ENCODE measurements around the gene OMP. TPM values are rescaled to one million over a fixed set of nuclear protein-coding genes. Genes with fewer than 3 reads are reported as not detected.

The OMP gene
- total RNA-seq, 2 experiments from 2014 or later: not detected

DNA sequence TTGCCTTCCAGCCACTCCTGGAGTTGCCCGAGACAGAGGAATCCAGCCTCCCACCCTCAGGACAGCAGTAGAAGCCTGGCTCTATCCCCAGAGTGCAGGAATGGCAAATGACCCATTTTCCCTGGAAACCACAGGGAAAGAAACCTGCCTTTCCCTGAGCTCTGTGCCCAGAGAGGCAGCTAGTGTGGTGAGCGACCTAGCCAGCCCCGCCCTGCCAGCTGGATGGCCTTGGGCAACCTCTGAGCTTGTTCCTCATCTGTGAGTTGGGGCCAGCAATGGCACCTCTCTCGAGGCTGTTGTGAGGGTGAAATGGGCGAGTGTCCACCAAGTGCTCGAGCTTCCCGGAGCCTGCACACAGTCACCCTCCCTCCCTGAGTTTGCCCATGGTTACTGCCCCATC is 3.7 kb downstream of the OMP start:
- H3K4me1 Mint-ChIP-seq (ENCODE audit: low read depth): no peaks in the 10 kb centered on the region
- DNase-seq (no peak), ATAC-seq (ENCODE audit: poor library complexity) (no peak)
- H3K4me3 ChIP-seq (ENCODE audit: low read length): no peak overlapping the region
- TF ChIP-seq, protein P1, sequence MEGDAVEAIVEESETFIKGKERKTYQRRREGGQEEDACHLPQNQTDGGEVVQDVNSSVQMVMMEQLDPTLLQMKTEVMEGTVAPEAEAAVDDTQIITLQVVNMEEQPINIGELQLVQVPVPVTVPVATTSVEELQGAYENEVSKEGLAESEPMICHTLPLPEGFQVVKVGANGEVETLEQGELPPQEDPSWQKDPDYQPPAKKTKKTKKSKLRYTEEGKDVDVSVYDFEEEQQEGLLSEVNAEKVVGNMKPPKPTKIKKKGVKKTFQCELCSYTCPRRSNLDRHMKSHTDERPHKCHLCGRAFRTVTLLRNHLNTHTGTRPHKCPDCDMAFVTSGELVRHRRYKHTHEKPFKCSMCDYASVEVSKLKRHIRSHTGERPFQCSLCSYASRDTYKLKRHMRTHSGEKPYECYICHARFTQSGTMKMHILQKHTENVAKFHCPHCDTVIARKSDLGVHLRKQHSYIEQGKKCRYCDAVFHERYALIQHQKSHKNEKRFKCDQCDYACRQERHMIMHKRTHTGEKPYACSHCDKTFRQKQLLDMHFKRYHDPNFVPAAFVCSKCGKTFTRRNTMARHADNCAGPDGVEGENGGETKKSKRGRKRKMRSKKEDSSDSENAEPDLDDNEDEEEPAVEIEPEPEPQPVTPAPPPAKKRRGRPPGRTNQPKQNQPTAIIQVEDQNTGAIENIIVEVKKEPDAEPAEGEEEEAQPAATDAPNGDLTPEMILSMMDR (IDR thresholded peaks at IDR 0.05): no peak
- no peak overlapping the region for H3K27ac ChIP-seq (ENCODE audit: low read depth in 1 of 2, low read length in 2 of 2)
- intact Hi-C loops (cut with DNase I, micrococcal nuclease): no loop called here
- H3K27me3 Mint-ChIP-seq: no peaks in the 10 kb centered on the region
- CTCF ChIA-PET: no interaction called here
- H3K27ac Mint-ChIP-seq: no peak overlapping the region
- no peaks in the 10 kb centered on the region for H3K36me3 ChIP-seq (ENCODE audit: insufficient read depth, low read length)
- H3K4me1 ChIP-seq (ENCODE audit: insufficient read depth, low read length): no peaks in the 10 kb centered on the region
- no peaks in the 10 kb centered on the region for H3K9me3 Mint-ChIP-seq
- H3K9me3 ChIP-seq (ENCODE audit: control insufficient read depth in 1 of 2, insufficient read depth in 1 of 2, low read length in 2 of 2): peaks cover 0 to 5% of the 10 kb centered on the region in 2 experiments
- H3K36me3 Mint-ChIP-seq (ENCODE audit: low read depth): no peaks in the 10 kb centered on the region
- H3K27me3 ChIP-seq (ENCODE audit: control insufficient read depth in 1 of 2, insufficient read depth in 2 of 2, low read length in 2 of 2): no peaks in the 10 kb centered on the region
- H3K4me3 Mint-ChIP-seq: no peak overlapping the region
- POLR2A ChIA-PET: no interaction called here

DNA sequence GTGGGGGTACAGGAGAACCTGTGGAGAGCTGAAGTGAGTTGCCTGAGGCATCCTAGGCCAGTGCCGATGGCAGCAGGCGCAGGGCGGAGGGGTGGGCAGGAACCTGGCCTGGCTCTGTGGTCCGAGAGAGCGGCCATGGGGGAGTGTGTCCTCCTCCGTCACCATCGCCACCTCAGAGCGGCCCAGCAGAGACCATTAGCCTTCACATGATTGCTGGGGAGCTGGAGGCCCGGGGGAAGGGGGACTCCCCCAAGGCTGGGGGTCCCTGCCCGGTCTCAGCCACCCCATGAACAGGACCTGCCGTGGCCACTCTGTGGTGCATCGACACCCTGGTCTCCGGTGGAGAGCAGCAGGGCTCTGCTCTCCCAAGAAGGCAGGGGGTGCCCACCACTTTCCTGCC is 4.1 kb downstream of the OMP start:
- Histone ChIP-seq H3K27me3 (ENCODE audit: control insufficient read depth in 1 of 2, insufficient read depth in 2 of 2, low read length in 2 of 2) (no peaks in the 10 kb centered on the region), H3K4me1 (ENCODE audit: insufficient read depth, low read length) (no peaks in the 10 kb centered on the region), H3K36me3 (ENCODE audit: insufficient read depth, low read length) (no peaks in the 10 kb centered on the region), H3K9me3 (ENCODE audit: control insufficient read depth in 1 of 2, insufficient read depth in 1 of 2, low read length in 2 of 2) (peaks cover 0 to 5% of the 10 kb centered on the region in 2 experiments), H3K27ac (ENCODE audit: low read depth in 1 of 2, low read length in 2 of 2) (no peak overlapping the region), H3K4me3 (ENCODE audit: low read length) (no peak overlapping the region)
- POLR2A ChIA-PET: no interaction called here
- H3K27me3 Mint-ChIP-seq: no peaks in the 10 kb centered on the region
- no peaks in the 10 kb centered on the region for H3K9me3 Mint-ChIP-seq
- CTCF ChIA-PET: no interaction called here
- DNase-seq: no peak
- no peak overlapping the region for H3K27ac Mint-ChIP-seq
- H3K4me3 Mint-ChIP-seq: no peak overlapping the region
- H3K36me3 Mint-ChIP-seq (ENCODE audit: low read depth): no peaks in the 10 kb centered on the region
- H3K4me1 Mint-ChIP-seq (ENCODE audit: low read depth): no peaks in the 10 kb centered on the region
- no peak for ATAC-seq (ENCODE audit: poor library complexity)
- intact Hi-C loops (cut with DNase I, micrococcal nuclease): no loop called here
- TF ChIP-seq, protein P1 (IDR thresholded peaks at IDR 0.05): no peak

DNA sequence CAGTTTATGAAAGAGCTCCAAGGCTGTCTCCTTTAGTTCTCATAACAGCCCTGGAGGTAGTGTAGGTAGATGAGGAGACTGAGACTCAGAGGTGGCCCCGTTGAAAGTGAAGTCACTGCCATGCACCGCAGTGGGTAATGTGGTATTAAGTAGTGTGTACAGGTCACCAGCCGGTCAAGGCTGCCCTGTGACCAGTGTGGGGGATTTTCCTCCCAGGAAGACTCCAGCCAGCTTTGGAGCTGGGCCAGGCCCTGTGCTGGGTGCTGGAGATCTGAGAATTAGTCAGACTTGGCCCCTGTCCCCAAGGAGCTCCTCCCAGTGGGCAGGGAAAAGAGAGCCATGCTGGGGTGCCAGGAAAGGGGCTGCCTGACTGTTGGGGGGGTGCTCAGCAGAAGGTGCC is 5.3 kb downstream of the OMP start:
- no peaks in the 10 kb centered on the region for H3K36me3 ChIP-seq (ENCODE audit: insufficient read depth, low read length)
- no peak overlapping the region for H3K27ac ChIP-seq (ENCODE audit: low read depth in 1 of 2, low read length in 2 of 2)
- H3K9me3 Mint-ChIP-seq: no peaks in the 10 kb centered on the region
- no peak overlapping the region for H3K27ac Mint-ChIP-seq
- no peaks in the 10 kb centered on the region for H3K27me3 ChIP-seq (ENCODE audit: control insufficient read depth in 1 of 2, insufficient read depth in 2 of 2, low read length in 2 of 2)
- no peaks in the 10 kb centered on the region for H3K4me1 ChIP-seq (ENCODE audit: insufficient read depth, low read length)
- intact Hi-C loops (cut with DNase I, micrococcal nuclease): no loop called here
- no peak for DNase-seq
- TF ChIP-seq, protein P1 (IDR thresholded peaks at IDR 0.05): no peak
- no peak overlapping the region for H3K4me3 ChIP-seq (ENCODE audit: low read length)
- H3K9me3 ChIP-seq (ENCODE audit: control insufficient read depth in 1 of 2, insufficient read depth in 1 of 2, low read length in 2 of 2): peaks cover 0 to under 1% of the 10 kb centered on the region in 2 experiments
- CTCF ChIA-PET: interaction anchor here (1.0 kb wide), 1 partner anchor 29 kb away, joined by 3 read pairs; no protein-coding TSS in a partner anchor
- POLR2A ChIA-PET: no interaction called here
- no peaks in the 10 kb centered on the region for H3K4me1 Mint-ChIP-seq (ENCODE audit: low read depth)
- H3K4me3 Mint-ChIP-seq: no peak overlapping the region
- no peak for ATAC-seq (ENCODE audit: poor library complexity)
- no peaks in the 10 kb centered on the region for H3K36me3 Mint-ChIP-seq (ENCODE audit: low read depth)
- no peaks in the 10 kb centered on the region for H3K27me3 Mint-ChIP-seq
